ENCODE measurements around the gene RPRML. TPM values are rescaled to one million over a fixed set of nuclear protein-coding genes. Genes with fewer than 3 reads are reported as not detected.

The RPRML gene
- total RNA-seq, 1 donor from 2014 or later = 0.46 TPM

GRCh38 chr17:46984892-46985291 is 5.8 kb upstream of the RPRML start:
- no peak for DNase-seq (ENCODE audit: extremely low spot score, unreplicated experiment)
- H3K27ac Mint-ChIP-seq = no peak overlapping the region
- H3K27me3 Mint-ChIP-seq = peaks cover 67% of the 10 kb centered on the region
- H3K36me3 Mint-ChIP-seq = no peaks in the 10 kb centered on the region
- H3K4me1 Mint-ChIP-seq (ENCODE audit: unreplicated experiment) = no peaks in the 10 kb centered on the region
- H3K9me3 Mint-ChIP-seq = no peaks in the 10 kb centered on the region
- TF ChIP-seq CTCF (conservative IDR thresholded peaks at IDR 0.05) = no peak
- no peak overlapping the region for H3K4me3 Mint-ChIP-seq

- Mint-ChIP-seq H3K36me3 (no peaks in the 10 kb centered on the region), H3K27ac (no peak overlapping the region), H3K9me3 (no peaks in the 10 kb centered on the region), H3K4me1 (ENCODE audit: unreplicated experiment) (no peaks in the 10 kb centered on the region), H3K27me3 (peaks cover 67% of the 10 kb centered on the region), H3K4me3 (no peak overlapping the region)
- no peak for TF ChIP-seq CTCF (conservative IDR thresholded peaks at IDR 0.05)
- DNase-seq (ENCODE audit: extremely low spot score, unreplicated experiment) = no peak
Observed at GRCh38 chr17:46984341-46984740, 5.3 kb upstream of the RPRML start.

- no peaks in the 10 kb centered on the region for H3K36me3 Mint-ChIP-seq
- H3K4me3 Mint-ChIP-seq = no peak overlapping the region
- H3K27ac Mint-ChIP-seq = no peak overlapping the region
- peaks cover 64% of the 10 kb centered on the region for H3K27me3 Mint-ChIP-seq
- H3K9me3 Mint-ChIP-seq = no peaks in the 10 kb centered on the region
- DNase-seq (ENCODE audit: extremely low spot score, unreplicated experiment) = no peak
- H3K4me1 Mint-ChIP-seq (ENCODE audit: unreplicated experiment) = no peaks in the 10 kb centered on the region
- no peak for TF ChIP-seq CTCF (conservative IDR thresholded peaks at IDR 0.05)
Observed at GRCh38 chr17:46983782-46984181, 4.7 kb upstream of the RPRML start.

- no peaks in the 10 kb centered on the region for H3K36me3 Mint-ChIP-seq
- peaks cover 61% of the 10 kb centered on the region for H3K27me3 Mint-ChIP-seq
- H3K4me3 Mint-ChIP-seq = no peak overlapping the region
- peaks cover 7% of the 10 kb centered on the region for H3K4me1 Mint-ChIP-seq (ENCODE audit: unreplicated experiment)
- H3K9me3 Mint-ChIP-seq = no peaks in the 10 kb centered on the region
- TF ChIP-seq CTCF (conservative IDR thresholded peaks at IDR 0.05) = no peak
- H3K27ac Mint-ChIP-seq = no peak overlapping the region
- no peak for DNase-seq (ENCODE audit: extremely low spot score, unreplicated experiment)
Observed at GRCh38 chr17:46982577-46982976, 3.5 kb upstream of the RPRML start.

- Mint-ChIP-seq H3K27me3 (peaks cover 76% of the 10 kb centered on the region), H3K36me3 (no peaks in the 10 kb centered on the region), H3K27ac (no peak overlapping the region), H3K4me3 (peak overlapping the region; percentile 93), H3K4me1 (ENCODE audit: unreplicated experiment) (peaks cover 17% of the 10 kb centered on the region), H3K9me3 (no peaks in the 10 kb centered on the region)
- no peak for TF ChIP-seq CTCF (conservative IDR thresholded peaks at IDR 0.05)
- DNase-seq (ENCODE audit: extremely low spot score, unreplicated experiment) = no peak
Observed at GRCh38 chr17:46978489-46979146, 435 bp downstream of the RPRML start.

All from type B pancreatic cell (in vitro differentiated cells).